IPS-18a (cell line): ENCODE results near the gene HEMGN.

Experiments
- H3K27ac ChIP-seq: one replicate; pipeline ENCODE4 v1.5.1; 2013; ENCODE audit warnings: low read length
- H3K27me3 ChIP-seq: one replicate; pipeline ENCODE4 v1.6.1; 2013; ENCODE audit warnings: mild to moderate bottlenecking, low read length; ENCODE audit not compliant: control insufficient read depth, insufficient read depth
- H3K36me3 ChIP-seq: one replicate; pipeline ENCODE4 v1.6.1; 2013; ENCODE audit warnings: low read depth, low read length; ENCODE audit not compliant: control insufficient read depth
- H3K4me1 ChIP-seq: one replicate; pipeline ENCODE4 v1.6.1; 2013; ENCODE audit warnings: low read depth, low read length; ENCODE audit not compliant: control insufficient read depth
- H3K4me3 ChIP-seq: one replicate; pipeline ENCODE4 v1.5.1; 2013; ENCODE audit warnings: low read length
- H3K9ac ChIP-seq: one replicate; pipeline ENCODE4 v1.6.1; 2013; ENCODE audit warnings: mild to moderate bottlenecking, low read length, moderate library complexity
- H3K9me3 ChIP-seq: one replicate; pipeline ENCODE4 v1.6.1; 2013; ENCODE audit warnings: low read depth, low read length; ENCODE audit not compliant: control insufficient read depth

HEMGN gene

DNA sequence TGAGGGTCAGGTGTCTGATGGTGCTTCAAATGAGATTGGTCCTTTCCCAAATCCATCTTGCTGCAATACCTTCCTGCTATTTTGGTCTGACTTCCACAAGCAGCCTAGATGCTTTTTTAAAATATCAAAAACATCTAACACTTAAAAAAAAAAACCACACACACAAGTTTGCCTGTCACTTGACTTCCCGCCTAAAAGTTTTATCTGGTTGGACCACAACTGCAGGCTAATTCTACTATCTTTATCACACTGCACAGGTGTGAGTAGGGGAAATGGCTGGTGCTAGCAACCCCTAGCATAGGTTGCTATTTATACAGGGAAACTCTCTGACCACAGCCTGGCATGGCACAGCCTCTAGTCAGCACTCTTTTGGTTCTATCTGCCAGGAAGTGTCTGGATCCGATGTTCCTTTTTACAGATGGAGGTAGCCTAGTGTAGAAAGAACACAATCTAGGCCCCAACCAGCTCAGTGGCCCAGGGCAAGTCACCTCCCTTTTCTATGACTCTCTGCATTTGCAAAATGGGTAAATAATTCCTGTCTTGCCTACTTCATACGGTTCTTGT, at the start of gene HEMGN:
TSS of gene HEMGN (minus strand) at position 92 of the 564 bp plus-strand sequence. CDS start at position 56, 36 bp downstream.
- H3K27me3 ChIP-seq, result peaks cover 92% of the 10 kb centered on the region
- no peaks in the 10 kb centered on the region for H3K4me1 ChIP-seq
- no peaks in the 10 kb centered on the region for H3K9me3 ChIP-seq
- H3K4me3 ChIP-seq, result no peak within 1 kb of the TSS
- H3K27ac ChIP-seq, result no peak within 1 kb of the TSS
- no peaks in the 10 kb centered on the region for H3K36me3 ChIP-seq
- no peak within 1 kb of the TSS for H3K9ac ChIP-seq

GRCh38 chr9:97987487-97987886, 49.5 kb upstream of the HEMGN start:
- no peaks in the 10 kb centered on the region for H3K4me1 ChIP-seq
- H3K36me3 ChIP-seq, result no peaks in the 10 kb centered on the region
- H3K9ac ChIP-seq, result no peak overlapping the region
- H3K27me3 ChIP-seq, result peaks cover 67% of the 10 kb centered on the region
- no peak overlapping the region for H3K27ac ChIP-seq
- no peaks in the 10 kb centered on the region for H3K9me3 ChIP-seq
- H3K4me3 ChIP-seq, result no peak overlapping the region

- Histone ChIP-seq H3K9ac (no peak overlapping the region), H3K27me3 (peaks cover 89% of the 10 kb centered on the region), H3K27ac (no peak overlapping the region)
Measured at GRCh38 chr9:97985058-97985861, 47.3 kb upstream of the HEMGN start.

GRCh38 chr9:97984188-97985057, 46.5 kb upstream of the HEMGN start:
- Histone ChIP-seq H3K4me1 (no peaks in the 10 kb centered on the region), H3K27me3 (peaks cover 89% of the 10 kb centered on the region), H3K9me3 (no peaks in the 10 kb centered on the region), H3K27ac (no peak overlapping the region), H3K9ac (peak overlapping the region; percentile 75), H3K36me3 (no peaks in the 10 kb centered on the region), H3K4me3 (peak overlapping the region; percentile 56)

More at GRCh38 chr9:97985058-97985861, 47.3 kb upstream of the HEMGN start:
- Histone ChIP-seq H3K36me3 (no peaks in the 10 kb centered on the region), H3K9me3 (no peaks in the 10 kb centered on the region), H3K4me3 (peak overlapping the region; percentile 23), H3K4me1 (no peaks in the 10 kb centered on the region)

DNA sequence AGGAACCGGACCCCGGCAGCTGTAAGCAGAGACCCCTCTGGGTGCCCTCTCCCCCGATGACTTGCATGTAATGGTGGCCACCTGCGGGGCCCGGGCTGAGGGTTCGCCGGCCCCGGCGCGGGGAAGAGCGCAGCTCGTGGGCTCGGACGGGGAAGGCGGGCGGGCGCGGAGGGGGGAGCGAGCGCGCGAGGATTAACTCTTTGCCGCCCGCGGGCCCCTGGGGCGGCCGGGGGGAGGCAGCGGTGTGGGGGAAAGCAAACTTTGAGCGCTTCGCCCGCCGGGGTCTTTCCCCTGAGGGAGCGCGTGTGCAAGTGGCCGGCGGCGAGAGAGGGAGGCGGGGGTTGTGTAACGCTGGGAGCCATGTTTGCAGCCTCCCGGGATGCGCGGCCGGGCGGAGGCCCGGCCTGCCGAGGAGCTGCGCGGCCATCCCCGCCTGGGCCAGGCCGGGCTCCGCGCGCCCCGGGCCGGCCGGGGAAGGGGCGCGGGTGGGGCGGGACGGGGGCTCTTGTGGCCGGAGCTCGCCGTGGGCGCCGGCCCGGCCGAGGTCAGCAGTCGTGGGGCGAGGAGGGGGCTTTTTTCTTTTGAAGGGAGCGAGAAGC, 45.7 kb upstream of the HEMGN start:
- H3K27me3 ChIP-seq, result peaks cover 89% of the 10 kb centered on the region
- no peaks in the 10 kb centered on the region for H3K9me3 ChIP-seq
- no peak overlapping the region for H3K27ac ChIP-seq
- peak overlapping the region; percentile 75 for H3K4me3 ChIP-seq
- H3K4me1 ChIP-seq, result no peaks in the 10 kb centered on the region
- no peaks in the 10 kb centered on the region for H3K36me3 ChIP-seq
- peak overlapping the region; percentile 80 for H3K9ac ChIP-seq

DNA sequence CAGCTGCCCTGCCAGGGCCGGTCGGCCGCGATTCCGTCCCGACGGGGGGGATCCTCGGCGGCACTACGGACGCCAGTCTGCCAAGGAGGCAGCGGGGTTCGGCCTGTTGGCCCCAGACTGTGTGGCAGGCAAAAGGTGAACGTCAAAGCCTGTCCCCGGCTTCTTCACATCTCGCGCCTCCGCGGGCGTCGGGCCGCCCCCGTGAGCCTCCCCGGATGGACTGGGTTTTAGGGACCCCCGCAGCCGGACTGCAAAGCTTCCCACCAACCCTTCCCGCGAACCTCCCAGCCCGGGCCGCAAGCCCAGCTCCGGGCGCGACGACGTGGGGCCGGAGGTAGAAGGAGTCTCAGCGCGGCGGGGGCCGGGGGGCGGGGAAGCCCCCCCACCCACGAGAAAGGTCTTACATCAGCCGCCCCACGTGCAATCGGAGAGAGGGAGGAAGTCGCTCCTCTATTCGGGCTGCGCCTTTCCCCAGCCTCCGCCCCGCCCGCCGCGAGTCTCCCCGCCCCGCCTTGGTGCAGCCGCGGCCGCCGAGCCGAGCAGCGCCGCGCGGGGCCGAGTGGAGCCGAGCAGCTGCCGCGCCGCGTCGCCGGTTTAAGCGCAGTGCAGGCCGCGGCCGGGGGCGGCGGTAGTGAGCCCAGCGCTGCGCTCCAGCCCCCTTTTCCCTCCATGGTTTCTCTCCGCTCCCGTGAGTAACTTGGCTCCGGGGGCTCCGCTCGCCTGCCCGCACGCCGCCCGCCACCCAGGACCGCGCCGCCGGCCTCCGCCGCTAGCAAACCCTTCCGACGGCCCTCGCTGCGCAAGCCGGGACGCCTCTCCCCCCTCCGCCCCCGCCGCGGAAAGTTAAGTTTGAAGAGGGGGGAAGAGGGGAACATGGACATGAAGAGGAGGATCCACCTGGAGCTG, 45.0 kb upstream of the HEMGN start, which contains the start of gene ANP32B:
TSS of gene ANP32B (plus strand) at position 659 of the 906 bp plus-strand sequence. CDS start at position 874, 215 bp downstream.
- no peaks in the 10 kb centered on the region for H3K9me3 ChIP-seq
- H3K9ac ChIP-seq, result peak within 1 kb of the TSS; percentile 80
- no peaks in the 10 kb centered on the region for H3K4me1 ChIP-seq
- H3K27ac ChIP-seq, result no peak within 1 kb of the TSS
- peak within 1 kb of the TSS; percentile 75 for H3K4me3 ChIP-seq
- no peaks in the 10 kb centered on the region for H3K36me3 ChIP-seq
- peaks cover 90% of the 10 kb centered on the region for H3K27me3 ChIP-seq

DNA sequence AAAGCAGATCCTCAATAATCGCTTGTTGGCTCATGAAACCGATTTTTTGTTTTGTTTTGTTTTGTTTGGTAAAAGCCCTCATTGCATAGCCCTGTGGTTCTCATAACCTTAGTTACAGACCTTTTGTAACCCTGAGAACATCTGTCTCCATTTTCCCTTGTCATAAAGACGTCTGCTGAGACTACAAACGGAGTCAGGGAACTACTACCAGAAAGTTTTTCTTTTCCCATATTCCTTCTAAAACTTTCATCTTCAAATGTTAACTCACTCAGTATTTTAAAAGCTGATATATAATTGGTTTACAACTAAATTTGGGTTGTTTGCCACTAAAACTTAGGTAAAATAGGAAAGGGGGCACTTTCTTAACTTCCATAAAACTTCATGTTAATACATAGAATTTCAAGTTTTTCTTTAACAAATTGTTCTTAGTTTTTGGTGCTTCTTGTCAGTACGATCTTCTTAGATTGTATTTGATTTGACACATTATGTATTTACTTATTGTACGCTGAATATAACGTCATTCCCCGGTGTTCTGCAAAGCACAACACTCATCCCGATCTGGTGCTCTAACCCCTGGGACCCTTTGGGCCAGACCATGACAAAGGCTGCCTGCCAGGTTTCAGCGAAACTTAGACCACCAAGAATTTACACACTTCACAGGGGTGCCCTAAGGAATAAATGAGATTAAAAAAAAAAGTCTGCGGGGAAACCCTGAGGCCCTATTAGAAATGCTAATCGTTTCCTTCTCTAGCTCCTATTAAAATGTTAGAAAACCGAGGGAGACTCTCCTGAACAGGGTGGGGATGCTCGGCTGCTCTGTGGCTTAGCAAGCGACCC, 44.1 kb upstream of the HEMGN start:
- H3K27ac ChIP-seq, result no peak overlapping the region
- H3K4me1 ChIP-seq, result no peaks in the 10 kb centered on the region
- peaks cover 90% of the 10 kb centered on the region for H3K27me3 ChIP-seq
- peak overlapping the region; percentile 24 for H3K9ac ChIP-seq
- H3K4me3 ChIP-seq, result peak overlapping the region; percentile 42
- no peaks in the 10 kb centered on the region for H3K36me3 ChIP-seq
- H3K9me3 ChIP-seq, result no peaks in the 10 kb centered on the region

DNA sequence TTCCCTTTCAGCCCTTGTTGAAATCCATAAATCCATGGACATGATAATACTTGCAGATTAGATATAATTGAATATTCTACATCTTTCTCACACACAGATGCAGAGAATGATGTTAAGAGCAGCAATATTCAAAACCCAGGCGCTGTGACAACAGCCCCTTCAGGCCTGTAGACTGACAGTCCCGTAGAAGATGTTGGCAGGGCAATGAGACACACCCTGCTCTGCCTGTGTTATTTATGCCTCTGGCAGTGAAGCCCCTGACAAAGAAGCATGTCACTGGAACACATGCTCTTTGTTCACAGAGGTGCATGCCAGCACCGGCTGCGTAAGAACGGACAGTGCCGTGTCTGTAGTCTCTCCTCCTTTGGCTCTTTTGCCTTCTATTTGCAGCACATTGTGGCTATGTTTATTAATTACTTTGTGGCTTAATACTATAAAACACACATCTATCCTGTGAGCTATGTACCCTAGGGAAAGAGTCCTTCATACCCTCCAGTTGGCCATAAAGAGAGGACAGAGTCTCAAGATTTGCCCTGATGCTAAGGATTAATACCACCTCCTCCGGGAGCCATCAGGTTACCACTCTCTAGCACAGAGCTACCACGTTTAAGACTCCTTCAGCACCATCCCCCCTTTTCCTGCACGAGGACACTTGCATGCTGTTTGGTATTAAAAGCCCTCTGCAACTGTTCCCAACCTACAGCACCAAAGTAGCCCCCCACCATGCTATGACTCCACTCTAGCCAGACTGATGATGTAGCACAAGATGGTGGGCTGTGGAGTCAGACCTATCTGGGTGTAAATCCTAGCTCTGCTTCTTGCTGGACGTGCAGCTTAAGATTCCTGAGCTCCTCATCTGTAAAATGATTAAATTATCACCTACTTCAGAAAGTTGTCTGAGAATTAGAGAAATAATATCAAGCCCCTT, 43.2 kb upstream of the HEMGN start:
- Histone ChIP-seq H3K4me1 (no peaks in the 10 kb centered on the region), H3K4me3 (no peak overlapping the region), H3K27ac (no peak overlapping the region), H3K9me3 (no peaks in the 10 kb centered on the region), H3K9ac (no peak overlapping the region), H3K27me3 (peaks cover 90% of the 10 kb centered on the region), H3K36me3 (no peaks in the 10 kb centered on the region)

- Histone ChIP-seq H3K36me3 (no peaks in the 10 kb centered on the region), H3K4me1 (no peaks in the 10 kb centered on the region), H3K4me3 (no peak overlapping the region), H3K27me3 (peaks cover 90% of the 10 kb centered on the region), H3K9ac (no peak overlapping the region), H3K27ac (no peak overlapping the region), H3K9me3 (no peaks in the 10 kb centered on the region)
Measured at GRCh38 chr9:97980479-97980803, 42.5 kb upstream of the HEMGN start.
